ENCODE data around the gene NSD2.
"Not testable (repeated sequence)": the region's sequence is repeated elsewhere in the genome, so short reads cannot be mapped to it uniquely, and the experiment has no call there.

The NSD2 gene

GRCh38 chr4:1870578-1871443 is at the start of gene NSD2:
NSD2 (plus strand) TSS chr4:1871393; CDS start chr4:1900655, 29,262 bp downstream.
- peak; percentile 88 for DNase-seq

GRCh38 chr4:1821679-1822567 is 49.3 kb upstream of the NSD2 start:
- DNase-seq: no peak

- no peak for DNase-seq
These were observed 48.3 kb upstream of the NSD2 start for GRCh38 chr4:1822568-1823544.

DNA sequence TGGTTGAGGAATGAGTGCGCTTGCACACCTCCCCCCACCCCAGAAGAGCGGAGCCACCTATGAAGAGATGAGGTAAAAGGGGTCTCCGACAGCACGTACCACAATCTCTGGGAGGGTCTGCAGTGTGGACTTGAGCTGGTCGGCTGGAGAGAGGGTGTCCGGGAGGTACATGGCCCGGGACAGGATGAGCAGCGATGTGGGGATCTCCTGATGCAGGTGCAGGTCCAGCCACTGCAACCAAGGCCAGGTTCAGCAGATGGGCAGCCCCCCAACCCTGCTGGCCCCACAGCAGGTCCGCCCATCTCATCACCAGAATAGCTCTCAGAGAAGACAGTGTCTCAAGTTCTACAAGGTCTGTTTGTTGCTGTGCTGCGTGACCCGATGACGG is 47.7 kb upstream of the NSD2 start:
- no peak for DNase-seq

DNA sequence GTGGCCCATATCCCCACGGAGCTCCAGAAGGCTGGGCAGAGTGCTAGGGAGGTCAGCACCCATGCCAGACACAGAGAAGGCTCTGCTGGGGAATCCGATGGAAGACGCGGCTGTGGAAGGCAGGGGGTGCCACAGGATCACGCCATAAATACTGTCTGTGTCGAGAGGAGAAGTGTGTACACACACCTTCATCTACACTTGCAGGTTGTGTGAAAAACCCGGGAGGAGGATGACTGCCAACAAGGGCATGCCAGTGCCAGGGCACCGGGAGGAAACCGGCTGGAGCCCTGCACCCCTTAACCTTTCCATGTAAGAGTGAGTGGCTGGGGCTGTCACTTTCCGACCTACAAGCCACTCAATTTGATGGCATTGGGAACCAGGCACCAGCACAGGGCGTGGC is 46.4 kb upstream of the NSD2 start:
- DNase-seq: no peak

GRCh38 chr4:1825326-1825725 is 45.9 kb upstream of the NSD2 start:
- no peak for DNase-seq

DNA sequence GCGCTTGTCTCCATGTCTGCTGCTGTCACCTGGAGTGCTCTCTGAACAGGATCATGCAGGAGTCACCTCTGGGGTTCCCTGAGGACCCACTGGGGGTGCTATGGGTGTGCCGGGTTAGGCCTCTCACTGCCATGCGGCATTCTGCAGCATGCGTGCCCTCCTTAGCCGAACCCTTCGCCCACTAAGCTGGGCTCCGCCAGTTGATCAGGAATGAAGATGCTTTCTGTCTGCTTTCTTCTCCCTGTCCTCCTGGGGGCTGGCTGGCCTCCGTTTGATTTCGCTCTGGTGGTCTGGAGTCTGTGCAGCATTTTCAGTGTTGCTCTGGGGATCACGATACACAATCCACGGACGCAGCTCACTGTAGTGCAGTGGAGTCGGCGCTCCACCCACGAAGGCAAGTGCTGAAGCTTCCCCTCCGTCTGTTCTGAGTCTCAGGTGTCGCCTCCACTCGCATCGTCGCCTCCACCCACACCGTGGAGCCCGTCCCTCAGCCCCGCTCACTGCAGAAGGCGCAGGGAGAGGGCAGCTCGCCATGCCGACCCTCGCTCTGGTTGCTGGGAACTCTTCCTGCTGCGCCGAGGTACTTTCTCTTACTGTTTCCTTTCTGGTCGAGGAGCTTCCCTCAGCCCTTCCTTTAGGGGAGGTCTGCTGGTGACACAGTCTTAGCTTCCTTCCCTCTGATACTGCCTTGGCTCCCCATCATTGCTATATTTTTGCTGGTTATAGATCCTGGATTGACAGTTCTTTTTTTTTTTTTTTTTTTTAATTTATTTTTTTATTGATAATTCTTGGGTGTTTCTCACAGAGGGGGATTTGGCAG is 44.5 kb upstream of the NSD2 start:
- no peak for DNase-seq

DNA sequence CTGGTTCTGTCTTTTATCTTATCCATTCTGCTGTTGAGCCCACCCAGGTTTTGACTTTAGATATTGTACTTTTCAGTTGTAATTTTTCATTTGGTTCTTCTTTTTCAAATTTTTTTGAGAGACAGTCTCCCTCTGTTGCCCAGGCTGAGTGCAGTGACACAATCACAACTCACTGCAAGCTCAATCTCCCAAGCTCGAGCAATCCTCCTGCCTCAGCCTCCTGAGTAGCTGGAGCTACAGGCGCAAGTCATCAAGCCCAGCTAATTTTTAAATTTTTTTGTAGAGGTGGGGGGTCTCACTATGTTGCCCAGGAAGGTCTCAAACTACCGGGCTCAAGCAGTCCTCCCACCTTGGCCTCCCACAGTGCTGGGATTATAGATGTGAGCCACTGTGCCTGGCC is 41.0 kb upstream of the NSD2 start:
- no peak for DNase-seq

- no peak for DNase-seq
These were observed 40.5 kb upstream of the NSD2 start for GRCh38 chr4:1830642-1831228.

- no peak for DNase-seq
These were observed 39.9 kb upstream of the NSD2 start for GRCh38 chr4:1831331-1831730.

DNA sequence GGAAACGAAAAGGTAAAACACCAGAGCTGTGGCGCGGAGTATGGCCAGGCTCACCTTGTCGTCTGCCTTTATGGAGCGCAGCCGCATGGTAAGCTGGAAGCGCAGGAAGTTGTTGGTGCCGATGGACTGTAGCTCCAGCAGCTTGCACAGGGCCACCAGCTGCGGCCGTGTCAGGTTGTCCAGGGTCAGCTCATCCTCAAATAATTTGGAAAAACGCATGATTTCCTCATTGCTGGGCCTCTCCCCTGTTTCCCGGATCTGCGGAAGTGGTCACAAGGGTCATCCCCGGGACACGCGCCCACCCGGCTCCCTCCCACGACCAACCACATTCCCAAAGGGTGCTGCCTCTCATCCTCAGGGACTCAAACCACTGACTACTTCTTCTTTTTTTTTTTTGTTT is 38.5 kb upstream of the NSD2 start:
- no peak for DNase-seq

DNA sequence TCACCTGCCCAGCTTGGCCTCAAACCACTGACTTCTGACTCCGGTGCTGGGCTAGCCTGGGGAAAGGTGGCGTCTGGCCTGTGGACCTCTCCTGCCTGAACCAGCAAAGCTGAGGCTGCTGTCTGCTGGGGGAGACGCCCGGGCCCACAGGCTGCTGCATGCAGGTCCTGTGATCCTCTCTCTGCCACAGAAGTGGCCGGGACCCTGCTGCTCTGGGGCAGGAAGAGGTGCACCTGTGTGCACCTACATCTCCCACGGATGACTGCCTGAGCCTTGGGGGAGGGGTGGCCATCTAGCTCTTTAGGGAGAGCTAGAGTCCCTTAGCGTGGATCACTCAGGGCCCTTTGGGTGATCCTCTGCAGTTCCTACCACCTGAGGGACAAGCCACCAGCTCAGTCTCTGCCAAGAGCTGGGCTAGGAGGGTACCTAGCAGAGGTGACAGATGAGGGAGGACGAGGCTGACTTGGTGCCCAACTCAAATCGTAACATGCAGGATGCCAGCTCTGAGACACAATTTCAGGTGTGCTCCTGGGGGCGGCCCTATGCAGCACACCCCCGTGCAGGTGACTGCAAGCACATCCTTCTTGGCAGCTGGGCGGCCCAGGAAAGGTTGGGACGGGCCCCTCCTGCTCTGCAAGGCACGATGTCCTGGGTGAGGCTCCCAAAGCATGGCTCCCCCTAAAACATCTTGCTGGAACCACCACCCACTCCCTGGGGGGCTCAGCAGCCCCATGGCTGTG is 37.7 kb upstream of the NSD2 start:
- no peak for DNase-seq

GRCh38 chr4:1834047-1834775 is 37.0 kb upstream of the NSD2 start:
- DNase-seq: no peak

- not testable (repeated sequence) for DNase-seq
These were observed 35.4 kb upstream of the NSD2 start for GRCh38 chr4:1835836-1836235.

DNA sequence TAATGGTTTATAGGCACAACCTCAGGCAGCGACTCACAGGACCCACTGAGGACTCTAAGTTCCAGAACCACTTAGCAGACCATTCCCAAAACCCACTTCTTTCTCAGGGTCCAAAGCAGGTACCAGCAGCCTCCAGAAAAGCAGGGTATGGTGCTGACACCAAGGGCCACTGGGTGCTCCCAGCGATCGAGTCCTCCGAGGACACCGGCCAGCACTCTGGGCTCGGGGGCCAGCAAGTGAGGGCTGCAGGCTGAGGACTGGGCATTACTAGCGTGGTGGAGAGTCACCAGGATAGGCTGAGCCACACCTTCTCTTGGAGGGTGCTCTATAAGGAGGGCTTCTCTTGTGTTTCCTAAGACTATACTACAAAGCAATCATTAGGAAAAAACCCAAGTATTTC is 34.5 kb upstream of the NSD2 start:
- no peak for DNase-seq

- no peak for DNase-seq
These were observed 34.1 kb upstream of the NSD2 start for GRCh38 chr4:1837069-1837468.

- no peak for DNase-seq
These were observed 31.9 kb upstream of the NSD2 start for GRCh38 chr4:1839282-1839681.

- DNase-seq: no peak
These were observed 29.8 kb upstream of the NSD2 start for GRCh38 chr4:1841201-1841886.

GRCh38 chr4:1841887-1842210 is 29.3 kb upstream of the NSD2 start:
- no peak for DNase-seq

All from activated naive CD4-positive, alpha-beta T cell treated with Interleukin-2 at 50 U/mL for 16 hours (primary cell).